ENCODE results near the gene GALNT18.

GRCh38 chr11:11391169-11391568 is 230.6 kb downstream of the GALNT18 start:
- TF ChIP-seq CTCF (IDR thresholded peaks at IDR 0.05; ENCODE audit: low read depth, low read length, missing input control): no peak
- TF ChIP-seq YY1 (IDR thresholded peaks at IDR 0.05): no peak
- no peak for TF ChIP-seq RAD21 (IDR thresholded peaks at IDR 0.05)
- TF ChIP-seq ZBTB33 (IDR thresholded peaks at IDR 0.05): no peak
- TF ChIP-seq FOXA1 (IDR thresholded peaks at IDR 0.05): no peak
- TF ChIP-seq JUND (IDR thresholded peaks at IDR 0.05): no peak
- no peak for TF ChIP-seq EGR1 (IDR thresholded peaks at IDR 0.05; ENCODE audit: low read depth in 2 of 2)
- TF ChIP-seq SP1 (IDR thresholded peaks at IDR 0.05): no peak
- TF ChIP-seq HNF4A (conservative IDR thresholded peaks at IDR 0.05): no peak
- no peak for TF ChIP-seq MAX (IDR thresholded peaks at IDR 0.05)
- no peak for TF ChIP-seq TAF1 (conservative IDR thresholded peaks at IDR 0.05)
- TF ChIP-seq RXRA (IDR thresholded peaks at IDR 0.05): no peak

Measured in liver (tissue), 3 donors.